ENCODE data around the gene NEK6.

NEK6 gene

GRCh38 chr9:124357721-124358361, 100.1 kb downstream of the NEK6 start:
- DNase-seq = no peak

GRCh38 chr9:124358631-124359030, 100.9 kb downstream of the NEK6 start:
- no peak for DNase-seq

GRCh38 chr9:124359426-124359825, 101.7 kb downstream of the NEK6 start:
- no peak for DNase-seq

- no peak for DNase-seq
These were observed 102.3 kb downstream of the NEK6 start for GRCh38 chr9:124359855-124360678.

- DNase-seq = no peak
These were observed 103.4 kb downstream of the NEK6 start for GRCh38 chr9:124361128-124361527.

- DNase-seq = no peak
These were observed 105.8 kb downstream of the NEK6 start for GRCh38 chr9:124363326-124364096.

GRCh38 chr9:124364141-124364540, 106.4 kb downstream of the NEK6 start:
- no peak for DNase-seq

GRCh38 chr9:124365036-124365435, 107.3 kb downstream of the NEK6 start:
- DNase-seq = no peak

GRCh38 chr9:124366476-124367220, 108.9 kb downstream of the NEK6 start:
- no peak for DNase-seq

- DNase-seq = no peak
These were observed 110.9 kb downstream of the NEK6 start for GRCh38 chr9:124368692-124369091.

GRCh38 chr9:124369231-124369797, 111.6 kb downstream of the NEK6 start:
- DNase-seq = no peak

GRCh38 chr9:124370896-124371582, 113.3 kb downstream of the NEK6 start:
- DNase-seq = no peak

- DNase-seq = no peak
These were observed 114.3 kb downstream of the NEK6 start for GRCh38 chr9:124372038-124372437.

- no peak for DNase-seq
These were observed 115.6 kb downstream of the NEK6 start for GRCh38 chr9:124373386-124373785.

GRCh38 chr9:124373851-124374250, 116.1 kb downstream of the NEK6 start:
- DNase-seq = no peak

- DNase-seq = no peak
These were observed 118.0 kb downstream of the NEK6 start for GRCh38 chr9:124375726-124376125.

GRCh38 chr9:124376329-124376728, 118.6 kb downstream of the NEK6 start:
- DNase-seq = no peak

- DNase-seq = no peak
These were observed 120.0 kb downstream of the NEK6 start for GRCh38 chr9:124377551-124378406.

- no peak for DNase-seq
These were observed 123.6 kb downstream of the NEK6 start for GRCh38 chr9:124381170-124381945.

GRCh38 chr9:124384210-124384609, 126.5 kb downstream of the NEK6 start:
- DNase-seq = no peak

Data from activated CD4-positive, alpha-beta T cell treated with anti-CD3 and anti-CD28 coated beads for 4 hours (primary cell).